K562 (cell line): Measurements from ENCODE around the gene PHACTR3. TPM values are rescaled to one million over a fixed set of nuclear protein-coding genes. Genes with fewer than 3 reads are reported as not detected.

Experiments used
- AFF1 ChIP-seq, 2 experiments: fragments of 450-650 bp; IDR thresholded peaks; 2 replicates each; pipeline ENCODE4 v1.6.1; 2018; ENCODE audit warnings: mild to moderate bottlenecking in 2 of 2, low read depth in 1 of 2; ENCODE audit not compliant: partially characterized antibody in 2 of 2
- ARNT ChIP-seq, 2 experiments: fragments of 450-650 bp; IDR thresholded peaks; 2 replicates each; pipeline ENCODE4 v1.6.1; 2016; ENCODE audit warnings: mild to moderate bottlenecking in 1 of 2
- EZH2 ChIP-seq: IDR thresholded peaks from 2 replicates; pipeline ENCODE4 v1.6.1; 2012; ENCODE audit warnings: low read depth, mild to moderate bottlenecking, inconsistent platforms, low read length, borderline replicate concordance
- IRF2 ChIP-seq: sonication (generic); formaldehyde crosslinking; IDR thresholded peaks from 2 replicates; pipeline ENCODE4 v1.8.1; 2022; ENCODE audit warnings: mild to moderate bottlenecking, missing genetic modification reagents
- MYNN ChIP-seq, 2 experiments: sonication (generic); formaldehyde crosslinking in 1 of 2; IDR thresholded peaks; 2 replicates each; pipeline versions ENCODE4 v1.5.0 to v1.6.1; 2016 to 2020; ENCODE audit warnings: antibody characterized with exemption in 1 of 2, missing genetic modification reagents in 1 of 2
- NFRKB ChIP-seq: fragments of 450-650 bp; IDR thresholded peaks from 2 replicates; pipeline ENCODE4 v1.6.1; 2016; ENCODE audit warnings: low read depth
- RFX5 ChIP-seq: IDR thresholded peaks from 2 replicates; pipeline ENCODE4 v1.6.1; 2011; ENCODE audit warnings: low read depth, mild to moderate bottlenecking, improper control_type of control experiment, low read length
- RFX7 ChIP-seq: fragments of 250-450 bp; sonication (Bioruptor Pico); IDR thresholded peaks from 2 replicates; pipeline ENCODE4 v1.5.1; 2021; ENCODE audit warnings: mild to moderate bottlenecking
- ZNF583 ChIP-seq: fragments of 250-450 bp; sonication (Bioruptor Pico); IDR thresholded peaks from 2 replicates; pipeline ENCODE4 v1.4.0; 2020
- polyA plus RNA-seq, 8 experiments: library from polyadenylated mRNA; depleted of rRNA in 4 of 8; stranded (reverse) in 5 of 8; unstranded in 3 of 8; fragments of >200 nt; fragmentation: Nextera tagmentation in 2 of 8; fragmentation: Illumina TruSeq in 1 of 8; extraction: Ambion mirVana in 2 of 8; extraction: Trizol in 1 of 8; gene quantifications; 2 replicates each; pipeline versions ENCODE4 v1.2.1 to v1.2.3, GENCODE V29; 2011 to 2014; ENCODE audit warnings: inconsistent platforms in 1 of 8, missing spikeins in 1 of 8
- total RNA-seq, 7 experiments: library from RNA; depleted of rRNA in 6 of 7; stranded (reverse); fragments of >200 nt in 6 of 7; fragmentation: Illumina TruSeq in 2 of 7; extraction: Trizol in 2 of 7; gene quantifications; 2 replicates each; pipeline versions ENCODE4 v1.2.1 to v1.2.3, GENCODE V29; 2011 to 2021; ENCODE audit warnings: low replicate concordance in 1 of 7
- TF ChIP-seq, protein P1 (sequence below), 3 experiments: fragments of 200-800 bp in 1 of 3; fragments of 250-450 bp in 1 of 3; fragments of 450-650 bp in 1 of 3; sonication (Bioruptor Pico) in 1 of 3; sonication (Bioruptor generic) in 1 of 3; formaldehyde crosslinking in 1 of 3; IDR thresholded peaks; 2 replicates each; pipeline versions ENCODE4 v1.6.1 to v1.8.0; 2016 to 2022; ENCODE audit warnings: mild to moderate bottlenecking in 2 of 3, missing genetic modification characterization in 2 of 3, missing compliant biosample characterization in 1 of 3, moderate library complexity in 1 of 3

The PHACTR3 gene
- total and polyA plus RNA-seq, 9 of the 15 experiments (the other 6 are each of a cell fraction or from before 2014, with no cell fraction given), result not detected

DNA sequence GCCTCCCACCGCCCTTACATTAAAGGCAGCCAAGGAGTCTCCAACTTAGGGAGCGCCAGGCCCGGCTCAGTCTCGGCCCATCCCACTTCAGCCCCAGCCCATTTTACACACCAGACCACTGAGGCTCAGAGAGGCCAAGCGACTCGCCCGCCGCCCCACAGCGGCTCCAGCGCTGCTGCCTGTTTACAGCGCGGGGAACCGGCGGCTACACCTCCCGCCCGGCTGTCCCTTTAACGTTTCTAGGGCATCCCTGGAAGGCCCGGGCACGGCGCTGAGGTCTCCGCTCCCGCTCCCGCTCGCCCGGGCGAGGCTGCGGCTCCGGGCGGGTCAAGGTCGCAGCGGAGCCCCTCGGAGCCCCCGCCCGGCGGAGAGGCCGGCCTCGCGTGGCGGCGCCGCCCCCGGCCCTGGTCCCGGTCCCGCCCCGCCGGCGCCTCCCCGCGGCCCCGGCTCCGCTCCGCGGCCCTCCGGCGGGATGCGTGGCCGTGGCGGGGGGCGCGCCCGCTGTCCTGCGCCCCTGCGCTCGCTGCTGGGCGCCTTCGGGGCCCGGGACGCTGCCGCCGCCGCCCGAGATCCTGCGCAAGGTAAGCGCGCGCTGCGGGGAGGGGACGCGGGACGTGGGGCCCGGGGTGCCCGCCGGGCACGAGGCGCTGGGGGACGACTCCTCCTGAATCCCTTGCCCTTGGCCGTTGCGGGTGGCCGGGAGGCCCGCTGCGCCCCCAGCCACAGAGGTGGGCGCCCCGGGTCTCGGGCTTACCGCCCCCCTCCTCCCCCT, 27.1 kb upstream of the PHACTR3 start (continued):
- TF ChIP-seq, protein P1, sequence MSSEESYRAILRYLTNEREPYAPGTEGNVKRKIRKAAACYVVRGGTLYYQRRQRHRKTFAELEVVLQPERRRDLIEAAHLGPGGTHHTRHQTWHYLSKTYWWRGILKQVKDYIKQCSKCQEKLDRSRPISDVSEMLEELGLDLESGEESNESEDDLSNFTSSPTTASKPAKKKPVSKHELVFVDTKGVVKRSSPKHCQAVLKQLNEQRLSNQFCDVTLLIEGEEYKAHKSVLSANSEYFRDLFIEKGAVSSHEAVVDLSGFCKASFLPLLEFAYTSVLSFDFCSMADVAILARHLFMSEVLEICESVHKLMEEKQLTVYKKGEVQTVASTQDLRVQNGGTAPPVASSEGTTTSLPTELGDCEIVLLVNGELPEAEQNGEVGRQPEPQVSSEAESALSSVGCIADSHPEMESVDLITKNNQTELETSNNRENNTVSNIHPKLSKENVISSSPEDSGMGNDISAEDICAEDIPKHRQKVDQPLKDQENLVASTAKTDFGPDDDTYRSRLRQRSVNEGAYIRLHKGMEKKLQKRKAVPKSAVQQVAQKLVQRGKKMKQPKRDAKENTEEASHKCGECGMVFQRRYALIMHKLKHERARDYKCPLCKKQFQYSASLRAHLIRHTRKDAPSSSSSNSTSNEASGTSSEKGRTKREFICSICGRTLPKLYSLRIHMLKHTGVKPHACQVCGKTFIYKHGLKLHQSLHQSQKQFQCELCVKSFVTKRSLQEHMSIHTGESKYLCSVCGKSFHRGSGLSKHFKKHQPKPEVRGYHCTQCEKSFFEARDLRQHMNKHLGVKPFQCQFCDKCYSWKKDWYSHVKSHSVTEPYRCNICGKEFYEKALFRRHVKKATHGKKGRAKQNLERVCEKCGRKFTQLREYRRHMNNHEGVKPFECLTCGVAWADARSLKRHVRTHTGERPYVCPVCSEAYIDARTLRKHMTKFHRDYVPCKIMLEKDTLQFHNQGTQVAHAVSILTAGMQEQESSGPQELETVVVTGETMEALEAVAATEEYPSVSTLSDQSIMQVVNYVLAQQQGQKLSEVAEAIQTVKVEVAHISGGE (CRISPR knock-in tag; IDR thresholded peaks at IDR 0.05), result no peak
- TF ChIP-seq MYNN (IDR thresholded peaks at IDR 0.05) (no peak), MYNN (CRISPR knock-in tag; IDR thresholded peaks at IDR 0.05) (no peak), IRF2 (CRISPR knock-in tag) (no peak), ARNT (IDR thresholded peaks at IDR 0.05) (no peak), RFX5 (no peak), EZH2 (no peak), NFRKB (no peak), RFX7 (CRISPR knock-in tag) (no peak), ZNF583 (CRISPR knock-in tag) (no peak), AFF1 (IDR thresholded peaks at IDR 0.05; ENCODE audit: low read depth in 1 of 2, partially characterized antibody in 2 of 2) (no peak)
- TF ChIP-seq, all 486 proteins: peak for 0
